Motor neuron (in vitro differentiated cells): Measurements from ENCODE around the gene SH3PXD2B. TPM values are rescaled to one million over a fixed set of nuclear protein-coding genes. Genes with fewer than 3 reads are reported as not detected.
A peak's percentile ranks its signal among the peaks of the same experiment; 100 is the strongest.
"Not testable (repeated sequence)": the region's sequence is repeated elsewhere in the genome, so short reads cannot be mapped to it uniquely, and the experiment has no call there.

Experiments used
- ATAC-seq, 8 experiments: fragments of 200-7000 bp; cut with Tn5 transposase; replicated peaks in 6 of 8; 2 replicates each; pipeline ENCODE4 v1.8.0; 2021; ENCODE audit warnings: mild to moderate bottlenecking in 8 of 8, moderate library complexity in 8 of 8
- H3K27ac ChIP-seq, 2 donors: fragments of 250-450 bp; sonication (Bioruptor Pico); 2 replicates each; pipeline ENCODE4 v1.9.0; 2021; ENCODE audit warnings: antibody characterized with exemption in 2 of 2, mild to moderate bottlenecking in 2 of 2, moderate library complexity in 1 of 2
- H3K4me1 ChIP-seq, 2 donors: fragments of 250-450 bp; sonication (Bioruptor Pico); replicated peaks in 1 of 2; 2 replicates each; pipeline ENCODE4 v1.6.1; 2021; ENCODE audit warnings: antibody characterized with exemption in 2 of 2, mild to moderate bottlenecking in 2 of 2, moderate library complexity in 1 of 2
- H3K4me3 ChIP-seq, 5 donors: fragments of 250-450 bp; sonication (Bioruptor Pico); 2 replicates each; pipeline ENCODE4 v1.9.0; 2021; ENCODE audit warnings: antibody characterized with exemption in 5 of 5, mild to moderate bottlenecking in 5 of 5, moderate library complexity in 4 of 5
- WGBS, 10 experiments: fragments of 450-650 bp; shearing (Covaris generic); methylation state at CpG; one replicate each; pipeline ENCODE4 v1.0.0; 2022; 5-methylcytosine and 5-hydroxymethylcytosine counted together
- in situ Hi-C, 9 experiments: fragments of 400-800 bp; cut with MboI; loops; one replicate each; pipeline ENCODE4 v1.15.0; 2021; ENCODE audit warnings: low sequenced_read_pairs in 9 of 9, low pct_unique_long_range_greater_than_20kb in 2 of 9; ENCODE audit not compliant: unreplicated experiment in 9 of 9
- total RNA-seq, 8 experiments: library from RNA; unstranded; fragments of 300-600 nt; gene quantifications; 2 replicates each; pipeline versions ENCODE4 v1.2.3 to v1.2.4, GENCODE V29; 2022

The SH3PXD2B gene
- total RNA-seq, 8 experiments from 2014 or later, result 18.0 to 35.7 (median 24.3) TPM

DNA sequence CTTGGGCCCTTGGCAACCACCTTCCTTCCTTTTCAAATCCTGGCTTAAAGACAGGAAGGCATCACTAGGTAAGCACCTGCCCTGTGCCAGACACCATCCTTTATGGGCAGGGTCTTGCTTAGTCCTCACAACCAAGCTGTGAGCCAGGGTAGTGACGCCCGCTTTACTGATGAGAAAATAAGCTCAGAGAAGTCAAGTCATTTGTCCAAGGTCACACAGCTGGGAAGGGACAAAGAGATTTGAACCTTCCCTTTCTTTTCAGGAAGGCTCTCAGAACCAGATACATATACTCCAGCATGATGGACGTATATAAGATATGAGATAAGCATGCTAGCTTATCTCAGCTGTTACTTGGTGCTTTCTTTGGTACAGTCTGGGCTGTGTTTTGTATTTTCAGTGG, 76.9 kb downstream of the SH3PXD2B start:
- WGBS, 10 experiments, result 80 to 100% (median 100%) methylated on average over 1 to 3 of the region's 3 CpGs; no CpG with 5 or more reads in 5 of the 10 experiments
- Histone ChIP-seq H3K4me3 (no peak overlapping the region), H3K27ac (no peak overlapping the region), H3K4me1 (no peaks in the 10 kb centered on the region)
- no peak for ATAC-seq
- in situ Hi-C loops, result no loop called here

DNA sequence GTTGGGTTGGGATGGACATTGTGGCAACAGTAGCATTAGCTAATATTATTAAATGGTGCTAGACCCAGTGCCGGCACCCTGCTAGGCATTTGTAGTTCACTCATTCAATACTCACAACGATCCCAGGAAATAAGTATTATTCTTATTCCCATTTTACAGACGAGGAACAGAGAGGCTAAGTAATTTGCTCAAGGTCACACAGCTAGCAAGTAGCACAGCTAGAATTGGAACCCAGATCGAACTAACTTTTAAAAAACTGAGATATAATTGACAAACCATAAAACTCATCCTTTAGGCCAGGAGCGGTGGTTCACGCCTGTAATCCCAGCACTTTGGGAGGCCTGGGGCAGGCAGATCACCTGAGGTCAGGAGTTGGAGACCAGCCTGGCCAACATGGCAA, 79.5 kb downstream of the SH3PXD2B start:
- no peak for ATAC-seq
- Histone ChIP-seq H3K27ac (no peak overlapping the region), H3K4me1 (no peaks in the 10 kb centered on the region), H3K4me3 (no peak overlapping the region)
- in situ Hi-C loops, result no loop called here
- 83 to 100% (median 95%) methylated on average over 1 to 6 of the region's 6 CpGs; no CpG with 5 or more reads in 1 of the 10 experiments for WGBS, 10 experiments

DNA sequence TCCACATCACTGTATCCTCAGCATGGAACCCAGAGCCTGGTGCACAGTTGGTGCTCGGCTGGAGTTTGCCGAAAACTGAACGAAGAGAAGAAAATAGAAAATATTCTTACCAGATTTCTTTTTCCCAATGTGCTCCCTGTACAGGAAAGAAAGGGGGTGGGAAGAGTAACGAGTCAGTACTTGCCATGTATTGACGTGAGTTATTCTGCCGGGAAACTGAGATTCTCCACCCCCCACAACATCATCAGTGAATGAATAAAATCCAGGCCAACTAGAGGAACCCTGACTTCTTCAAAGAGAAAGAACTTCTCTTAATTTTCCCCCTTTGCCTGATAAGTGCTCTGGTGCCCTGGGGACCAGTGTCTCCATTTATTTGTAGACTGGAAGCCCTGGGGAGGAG, 80.6 kb downstream of the SH3PXD2B start:
- in situ Hi-C loops, result no loop called here
- WGBS, 10 experiments, result 67 to 100% (median 97%) methylated on average over 1 to 6 of the region's 6 CpGs; no CpG with 5 or more reads in 4 of the 10 experiments
- Histone ChIP-seq H3K4me1 (no peaks in the 10 kb centered on the region), H3K27ac (no peak overlapping the region), H3K4me3 (no peak overlapping the region)
- no peak for ATAC-seq

DNA sequence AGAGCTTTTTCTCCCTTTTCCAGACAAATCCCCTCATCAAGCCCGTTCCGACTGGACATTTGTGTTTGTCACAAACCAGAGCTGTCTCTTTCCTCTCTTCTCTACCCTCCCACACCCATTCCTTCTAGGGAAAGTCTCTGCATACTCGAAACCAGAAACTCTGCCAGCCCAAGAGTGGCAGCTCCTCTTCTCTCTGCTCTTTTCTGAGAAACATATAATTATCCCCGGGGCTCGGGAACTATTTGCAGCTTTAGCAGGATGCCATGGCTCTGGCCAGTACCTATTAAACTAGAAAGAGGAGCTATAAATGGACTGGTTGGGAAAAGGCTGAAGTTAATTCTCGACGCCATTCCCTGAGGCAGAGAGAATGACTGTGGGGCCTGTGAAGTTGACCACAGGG, 82.6 kb downstream of the SH3PXD2B start:
- 80 to 100% (median 94%) methylated on average over 1 to 5 of the region's 7 CpGs; no CpG with 5 or more reads in 1 of the 10 experiments for WGBS, 10 experiments
- H3K4me3 ChIP-seq, result no peak overlapping the region
- H3K4me1 ChIP-seq, result no peaks in the 10 kb centered on the region
- no peak for ATAC-seq
- H3K27ac ChIP-seq, result no peak overlapping the region
- in situ Hi-C loops, result no loop called here

DNA sequence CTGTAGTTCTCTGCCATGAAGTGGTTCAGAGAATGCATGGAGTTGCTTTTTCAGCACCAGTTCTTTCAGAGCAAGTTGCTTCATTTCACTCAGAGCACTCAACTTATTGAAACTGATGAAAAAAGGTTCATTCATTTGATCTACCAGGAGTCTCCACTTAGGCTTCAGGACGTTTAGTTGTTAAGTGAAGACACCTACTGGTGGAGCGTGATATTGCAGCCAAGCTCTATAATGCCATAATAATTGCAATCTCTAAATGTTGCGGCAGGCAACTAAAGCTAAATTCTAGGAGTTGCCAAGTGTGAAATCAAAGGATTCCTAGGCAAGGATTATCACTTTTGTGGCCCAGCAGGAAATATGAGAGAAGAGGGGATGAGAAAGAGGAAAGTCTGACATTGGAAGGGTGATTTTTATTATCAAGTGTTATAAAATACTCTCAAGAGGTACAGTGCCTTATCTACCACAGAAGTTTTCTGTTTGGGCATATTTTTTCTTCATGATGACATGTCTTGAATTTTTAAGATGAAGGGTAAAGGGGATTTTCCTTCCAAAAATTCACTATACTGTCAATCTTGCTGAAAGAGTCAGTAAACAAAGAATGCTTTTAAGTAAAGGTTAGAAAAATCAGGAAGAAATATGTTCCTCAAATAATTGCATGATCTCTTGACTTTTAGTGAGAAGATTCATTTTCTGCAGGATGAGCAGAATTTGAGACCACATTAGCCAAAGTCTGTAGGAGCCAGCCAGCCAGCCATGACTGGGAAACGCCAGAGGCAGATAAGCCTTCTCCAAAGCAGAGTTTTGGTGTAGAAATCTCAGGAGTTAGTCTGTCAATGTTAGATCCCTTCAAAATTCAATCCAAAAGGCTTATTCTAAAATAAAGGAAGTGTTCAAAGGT, 83.4 kb downstream of the SH3PXD2B start:
- H3K27ac ChIP-seq, result no peak overlapping the region
- peak in 2 of 8 experiments; percentile 18 to 38 for ATAC-seq
- in situ Hi-C loops, result no loop called here
- no peaks in the 10 kb centered on the region for H3K4me1 ChIP-seq
- 0 to 100% (median 79%) methylated on average over 1 to 4 of the region's 4 CpGs for WGBS, 10 experiments
- no peak overlapping the region for H3K4me3 ChIP-seq

DNA sequence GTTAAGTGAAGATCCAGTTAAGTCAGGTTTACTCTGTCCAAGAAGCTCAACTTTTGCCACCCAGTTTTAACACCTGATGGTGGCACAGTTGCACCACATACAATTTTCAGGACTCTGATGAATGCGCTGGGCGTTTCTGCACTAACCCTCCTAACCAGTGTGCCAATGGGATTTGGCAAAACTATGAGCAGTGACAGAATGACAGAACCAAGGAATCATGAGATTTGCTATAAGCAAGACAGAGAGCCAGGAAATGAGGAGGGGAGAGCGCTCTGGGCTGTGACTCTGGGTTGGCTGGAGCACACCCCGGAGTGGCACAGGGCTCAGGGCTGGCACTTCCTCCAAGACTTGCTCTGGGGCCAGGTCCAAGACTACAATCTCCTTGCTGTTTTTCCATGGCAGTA, 84.1 kb downstream of the SH3PXD2B start:
- WGBS, 10 experiments, result 13 to 100% (median 88%) methylated on average over 1 to 4 of the region's 4 CpGs; no CpG with 5 or more reads in 2 of the 10 experiments
- in situ Hi-C loops, result no loop called here
- H3K4me1 ChIP-seq, result no peaks in the 10 kb centered on the region
- no peak overlapping the region for H3K27ac ChIP-seq
- no peak overlapping the region for H3K4me3 ChIP-seq
- no peak for ATAC-seq

DNA sequence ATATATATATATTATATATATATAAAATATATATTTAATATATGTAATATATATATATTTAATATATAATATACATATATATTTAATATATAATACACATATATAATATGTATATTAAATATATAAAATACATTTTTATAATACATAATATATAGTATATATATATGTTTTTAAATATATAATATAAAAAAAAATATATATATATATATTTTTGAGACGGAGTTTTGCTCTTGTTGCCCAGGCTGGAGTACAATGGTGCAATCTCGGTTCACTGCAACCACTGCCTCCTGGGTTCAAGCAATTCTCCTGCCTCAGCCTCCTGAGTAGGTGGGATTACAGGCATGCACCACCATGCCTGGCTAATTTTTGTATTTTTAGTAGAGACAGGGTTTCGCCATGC, 85.6 kb downstream of the SH3PXD2B start:
- H3K4me3 ChIP-seq, H3K27ac ChIP-seq, in situ Hi-C loops, ATAC-seq, H3K4me1 ChIP-seq: not testable (repeated sequence)
- WGBS, 10 experiments, result 71 to 100% (median 94%) methylated on average over 1 to 3 of the region's 3 CpGs; no CpG with 5 or more reads in 1 of the 10 experiments

DNA sequence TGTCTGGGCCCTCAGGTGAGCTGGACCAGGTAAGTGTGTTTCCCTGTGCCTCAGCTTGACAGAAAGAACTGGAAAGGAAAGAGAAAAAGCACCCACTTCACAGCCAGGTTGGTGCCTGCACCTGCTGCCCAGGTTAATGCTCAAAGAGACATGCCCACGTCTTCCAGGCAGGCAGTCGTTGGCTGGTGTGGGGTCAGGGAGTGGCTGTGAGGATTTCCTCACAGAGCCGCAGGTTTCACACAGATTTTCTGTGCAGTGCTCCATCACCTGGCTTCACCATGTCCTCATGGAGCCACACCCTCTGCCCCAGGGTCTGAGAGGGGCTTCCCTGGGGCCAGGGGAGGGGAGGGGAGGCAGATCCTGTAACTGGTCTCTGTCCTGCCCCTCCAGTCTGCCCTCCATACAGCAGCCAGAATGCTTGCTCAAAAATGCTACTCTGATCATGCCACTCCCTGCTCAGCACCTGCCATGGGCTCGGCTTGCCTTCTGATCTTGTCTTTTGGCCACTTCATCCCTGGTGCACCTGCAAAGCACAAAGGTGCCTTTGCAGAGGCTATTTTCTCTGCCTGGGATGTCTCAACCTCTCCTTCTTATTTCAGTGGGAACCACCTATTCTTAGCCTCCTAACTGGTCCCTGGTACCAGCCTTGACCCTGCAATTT, 88.2 kb downstream of the SH3PXD2B start:
- ATAC-seq, result no peak
- H3K4me3 ChIP-seq, result no peak overlapping the region
- WGBS, 10 experiments, result 100% methylated on average over 1 to 2 of the region's 4 CpGs; no CpG with 5 or more reads in 7 of the 10 experiments
- H3K4me1 ChIP-seq, result no peaks in the 10 kb centered on the region
- in situ Hi-C loops, result no loop called here
- H3K27ac ChIP-seq, result no peak overlapping the region

DNA sequence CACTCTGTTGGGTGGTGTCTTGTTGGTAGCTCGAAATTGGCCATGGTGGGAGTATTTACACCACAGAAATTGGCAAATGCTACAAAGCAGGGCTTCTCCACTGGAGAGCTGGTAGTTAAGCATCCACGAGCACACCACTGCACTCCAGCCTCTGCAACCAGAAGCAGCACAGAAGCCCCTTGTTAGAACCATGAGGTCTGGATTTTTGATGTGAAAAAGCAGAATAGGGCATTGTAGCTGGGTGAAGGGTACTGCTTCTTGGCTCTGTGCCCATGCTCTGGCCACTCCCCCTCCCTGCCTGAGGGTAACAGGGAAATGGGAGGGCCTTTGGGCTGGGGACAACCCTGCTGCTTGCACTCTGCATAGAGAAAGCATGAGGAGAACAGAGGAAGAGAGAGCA, 89.6 kb downstream of the SH3PXD2B start:
- no peak overlapping the region for H3K27ac ChIP-seq
- 83 to 100% (median 100%) methylated on average over 1 of the region's 2 CpGs; no CpG with 5 or more reads in 7 of the 10 experiments for WGBS, 10 experiments
- H3K4me1 ChIP-seq, result no peaks in the 10 kb centered on the region
- peak; percentile 8 to 85 (median 64) for ATAC-seq
- in situ Hi-C loops, result no loop called here
- no peak overlapping the region for H3K4me3 ChIP-seq

DNA sequence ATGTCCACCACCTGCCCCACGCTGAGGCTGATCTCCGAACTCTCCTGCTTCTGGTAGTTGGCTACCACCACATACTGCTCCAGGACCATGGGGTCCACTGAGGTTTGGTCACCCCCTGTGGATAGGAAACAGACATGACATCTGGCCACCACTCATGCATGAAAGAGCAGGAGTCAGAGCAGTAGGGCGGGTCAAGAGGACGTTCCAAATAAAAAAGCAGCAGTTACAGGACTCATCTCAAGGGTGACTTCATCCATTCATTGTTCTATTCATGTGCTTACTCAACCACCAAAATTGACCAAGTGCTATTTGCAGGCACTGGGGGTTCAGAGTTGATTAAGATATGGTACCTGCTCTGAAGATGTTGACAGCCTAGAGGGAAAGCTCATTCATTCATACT, 91.6 kb downstream of the SH3PXD2B start:
- no peaks in the 10 kb centered on the region for H3K4me1 ChIP-seq
- in situ Hi-C loops, result no loop called here
- H3K4me3 ChIP-seq, result no peak overlapping the region
- WGBS, 10 experiments, result 71 to 100% (median 90%) methylated on average over 1 to 3 of the region's 4 CpGs; no CpG with 5 or more reads in 5 of the 10 experiments
- no peak overlapping the region for H3K27ac ChIP-seq
- peak in 1 of 8 experiments; percentile 5 for ATAC-seq

DNA sequence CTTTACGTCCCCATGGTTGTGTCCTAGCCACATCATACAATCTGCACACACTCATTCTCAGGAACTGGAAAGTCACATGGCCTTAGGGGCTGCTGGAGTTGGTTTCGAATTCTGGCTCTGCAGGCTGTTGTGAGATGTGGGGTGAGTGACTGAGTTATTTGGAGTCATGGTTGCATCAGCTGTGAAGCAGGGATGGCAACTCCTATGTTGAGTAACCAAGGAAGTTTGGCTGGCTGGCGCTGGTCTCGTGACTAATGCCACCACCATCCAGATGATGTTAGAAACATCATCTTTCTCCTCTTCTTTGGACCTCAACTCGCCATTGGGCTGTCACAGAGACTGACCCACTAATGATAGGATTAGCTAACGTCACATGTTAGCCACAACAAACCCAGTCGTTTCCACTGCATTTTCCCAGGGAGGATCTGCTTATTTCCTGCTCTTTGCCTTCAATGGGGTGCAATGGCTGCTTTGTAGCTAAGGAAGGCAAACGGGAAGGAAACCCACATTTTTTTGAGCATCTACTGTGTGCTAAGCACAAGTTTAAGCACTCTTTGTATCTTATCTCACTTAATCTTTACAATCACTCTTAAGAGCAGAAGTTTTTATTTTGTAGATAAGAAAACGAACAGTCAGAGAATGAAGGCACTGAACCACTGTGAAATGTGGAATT, 92.6 kb downstream of the SH3PXD2B start:
- peak in 6 of 8 experiments; percentile 37 to 94 (median 72) for ATAC-seq
- Histone ChIP-seq H3K27ac (no peak overlapping the region), H3K4me3 (no peak overlapping the region), H3K4me1 (no peaks in the 10 kb centered on the region)
- in situ Hi-C loops, result no loop called here
- 0 to 100% (median 89%) methylated on average over 1 to 6 of the region's 9 CpGs; no CpG with 5 or more reads in 2 of the 10 experiments for WGBS, 10 experiments

DNA sequence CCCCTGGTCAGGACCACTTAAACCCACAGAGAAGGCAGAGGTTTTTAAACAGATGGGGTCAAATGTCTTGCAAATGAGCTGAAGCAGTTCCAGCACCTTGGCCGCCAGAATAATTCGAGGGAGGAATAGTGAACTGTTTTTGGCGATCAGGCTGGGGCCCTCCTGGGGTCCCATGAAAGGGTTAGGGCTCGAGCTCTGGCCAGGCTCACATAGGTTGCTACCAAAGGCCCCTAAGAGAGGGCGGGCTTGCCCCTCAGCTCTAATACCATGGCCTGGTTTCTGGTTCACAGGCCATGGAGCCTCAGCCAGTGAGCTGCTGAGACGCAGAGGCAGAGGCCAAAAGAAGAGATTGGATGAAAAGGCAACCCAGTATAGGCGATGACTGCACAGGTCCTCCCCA, 96.0 kb downstream of the SH3PXD2B start:
- ATAC-seq, result no peak
- no peak overlapping the region for H3K27ac ChIP-seq

DNA sequence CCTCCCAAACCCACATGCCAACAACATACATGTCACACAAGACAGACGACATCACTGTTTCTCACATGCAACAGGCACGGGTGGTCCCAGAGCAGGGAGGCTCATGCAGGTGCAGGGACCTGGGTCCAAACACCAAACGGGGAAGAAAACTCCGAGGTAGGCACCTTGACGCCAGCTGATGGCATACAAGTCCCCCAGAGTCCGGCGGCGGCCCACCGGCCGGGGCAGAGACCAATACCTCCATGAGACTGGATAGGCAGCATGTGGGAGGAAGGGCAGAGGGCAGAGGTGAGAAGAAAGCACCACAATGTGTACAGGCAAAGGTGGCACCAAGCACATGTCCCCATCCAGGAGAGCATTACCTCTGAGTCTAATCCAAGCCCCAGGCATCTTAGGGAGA, 97.8 kb downstream of the SH3PXD2B start:
- H3K27ac ChIP-seq, result no peak overlapping the region
- no peak overlapping the region for H3K4me3 ChIP-seq
- 86 to 100% (median 98%) methylated on average over 1 to 6 of the region's 10 CpGs; no CpG with 5 or more reads in 4 of the 10 experiments for WGBS, 10 experiments
- in situ Hi-C loops, result no loop called here
- no peak for ATAC-seq
- peaks cover 6 to 12% of the 10 kb centered on the region in 2 donors for H3K4me1 ChIP-seq

More for the DNA sequence above, 96.0 kb downstream of the SH3PXD2B start:
- 72 to 100% (median 87%) methylated on average over 1 to 5 of the region's 7 CpGs; no CpG with 5 or more reads in 3 of the 10 experiments for WGBS, 10 experiments
- peaks cover 6 to 12% of the 10 kb centered on the region in 2 donors for H3K4me1 ChIP-seq
- in situ Hi-C loops, result no loop called here
- H3K4me3 ChIP-seq, result no peak overlapping the region
